Calu3 (cell line): ENCODE measurements around the gene SLC25A34. TPM values are rescaled to one million over a fixed set of nuclear protein-coding genes. Genes with fewer than 3 reads are reported as not detected.

Experiments used
- BruUV-seq: library from RNA; stranded (reverse); fragments of 400-500 nt; replicated peaks from 2 replicates; lab custom pipeline; 2021; lab: Mats Ljungman, UMichigan
- CTCF ChIA-PET: fragments of 300-600 bp; sonication (Branson Sonifier 250); formaldehyde crosslinking; loops from one replicate; lab custom pipeline; 2022; ENCODE audit warnings: antibody characterized with exemption; lab: Charles Lee
- DNase-seq: peaks from one replicate; pipeline ENCODE4 v3.0.0; 2022
- H3K27ac Mint-ChIP-seq: one replicate; pipeline ENCODE4 v1.8.0; 2022; ENCODE audit warnings: mixed read lengths; ENCODE audit not compliant: unreplicated experiment
- H3K27me3 Mint-ChIP-seq: one replicate; pipeline ENCODE4 v1.8.0; 2022; ENCODE audit warnings: mixed read lengths; ENCODE audit not compliant: unreplicated experiment
- H3K36me3 Mint-ChIP-seq: one replicate; pipeline ENCODE4 v1.8.0; 2022; ENCODE audit warnings: mild to moderate bottlenecking, moderate library complexity, mixed read lengths; ENCODE audit not compliant: insufficient read depth, unreplicated experiment
- H3K4me1 Mint-ChIP-seq: one replicate; pipeline ENCODE4 v1.8.0; 2022; ENCODE audit warnings: mild to moderate bottlenecking, low read depth, mixed read lengths; ENCODE audit not compliant: unreplicated experiment
- H3K4me3 Mint-ChIP-seq: one replicate; pipeline ENCODE4 v1.8.0; 2022; ENCODE audit warnings: mild to moderate bottlenecking, low read depth, moderate library complexity, mixed read lengths; ENCODE audit not compliant: unreplicated experiment
- H3K9me3 Mint-ChIP-seq: one replicate; pipeline ENCODE4 v1.8.0; 2022; ENCODE audit warnings: low read depth, mixed read lengths; ENCODE audit not compliant: unreplicated experiment
- CTCF ChIP-seq: fragments of 200-600 bp; IDR thresholded peaks from one replicate; pipeline ENCODE4 v1.8.0; 2022; ENCODE audit warnings: antibody characterized with exemption; ENCODE audit not compliant: unreplicated experiment
- intact Hi-C: fragments of 100-400 bp; cut with micrococcal nuclease; formaldehyde crosslinking; loops from one replicate; pipeline ENCODE4 v1.10.0; 2022; ENCODE audit not compliant: unreplicated experiment
- total RNA-seq: library from RNA; stranded (reverse); gene quantifications from 2 replicates; pipeline ENCODE4 v1.2.3, GENCODE V29; 2022

Gene SLC25A34
- total RNA-seq, 1 experiment from 2014 or later = 0.68 TPM

GRCh38 chr1:15704526-15705183, 31.4 kb upstream of the SLC25A34 start:
- Mint-ChIP-seq H3K27ac (no peak overlapping the region), H3K27me3 (no peaks in the 10 kb centered on the region), H3K9me3 (no peaks in the 10 kb centered on the region), H3K4me1 (peaks cover 11% of the 10 kb centered on the region), H3K4me3 (no peak overlapping the region), H3K36me3 (no peaks in the 10 kb centered on the region)
- no peak for DNase-seq
- CTCF ChIA-PET = no interaction called here
- BruUV-seq = no TSS peak
- no peak for TF ChIP-seq CTCF
- intact Hi-C loops = no loop called here

DNA sequence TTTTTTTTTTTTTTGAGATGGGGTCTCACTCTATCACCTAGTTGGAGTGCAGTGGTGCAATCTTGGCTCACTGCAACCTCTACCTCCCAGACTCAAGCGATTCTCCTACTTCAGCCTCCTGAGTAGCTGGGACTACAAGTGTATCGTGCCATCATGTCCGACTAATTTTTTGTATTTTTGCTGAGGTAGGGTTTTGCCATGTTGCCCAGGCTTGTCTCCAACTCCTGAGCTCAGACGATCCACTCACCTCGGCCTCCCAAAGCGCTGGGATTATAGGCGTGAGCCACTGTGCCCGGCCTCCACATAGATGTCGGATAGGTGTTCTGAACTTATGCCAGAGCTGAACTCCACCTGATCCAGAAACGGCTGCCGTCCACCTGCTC, 30.9 kb upstream of the SLC25A34 start:
- H3K4me1 Mint-ChIP-seq = peaks cover 11% of the 10 kb centered on the region
- no peak for DNase-seq
- no peak overlapping the region for H3K27ac Mint-ChIP-seq
- no peaks in the 10 kb centered on the region for H3K36me3 Mint-ChIP-seq
- TF ChIP-seq CTCF = no peak
- no peaks in the 10 kb centered on the region for H3K27me3 Mint-ChIP-seq
- H3K9me3 Mint-ChIP-seq = no peaks in the 10 kb centered on the region
- no peak overlapping the region for H3K4me3 Mint-ChIP-seq
- CTCF ChIA-PET = no interaction called here
- intact Hi-C loops = no loop called here
- BruUV-seq = no TSS peak

DNA sequence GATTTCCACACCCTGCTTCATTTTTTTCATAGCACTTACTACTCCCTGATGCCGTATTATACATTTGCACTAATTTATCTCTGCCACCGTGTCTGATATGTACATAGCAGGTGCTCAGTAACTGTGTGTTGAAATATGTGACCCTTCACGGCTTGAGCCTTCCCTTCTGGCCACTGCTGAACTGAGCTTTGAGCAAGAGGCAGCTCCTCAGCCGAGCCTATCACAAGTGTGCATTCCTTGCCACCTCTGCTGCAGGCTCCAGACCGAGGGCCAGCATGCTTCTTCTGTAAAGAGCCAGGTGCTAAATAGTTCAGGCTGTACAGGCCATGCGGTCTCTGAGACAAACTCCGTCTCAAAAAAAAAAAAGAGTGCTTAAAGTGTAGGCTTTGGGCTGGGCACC, 29.3 kb upstream of the SLC25A34 start:
- no peaks in the 10 kb centered on the region for H3K27me3 Mint-ChIP-seq
- H3K4me1 Mint-ChIP-seq = peaks cover 11% of the 10 kb centered on the region
- no peak for TF ChIP-seq CTCF
- H3K36me3 Mint-ChIP-seq = no peaks in the 10 kb centered on the region
- DNase-seq = no peak
- CTCF ChIA-PET = interaction anchor here (0.7 kb wide), 2 partner anchors 39 to 519 kb away, joined by 3 read pairs; no protein-coding TSS in a partner anchor
- no TSS peak for BruUV-seq
- intact Hi-C loops = no loop called here
- H3K4me3 Mint-ChIP-seq = no peak overlapping the region
- no peak overlapping the region for H3K27ac Mint-ChIP-seq
- no peaks in the 10 kb centered on the region for H3K9me3 Mint-ChIP-seq

DNA sequence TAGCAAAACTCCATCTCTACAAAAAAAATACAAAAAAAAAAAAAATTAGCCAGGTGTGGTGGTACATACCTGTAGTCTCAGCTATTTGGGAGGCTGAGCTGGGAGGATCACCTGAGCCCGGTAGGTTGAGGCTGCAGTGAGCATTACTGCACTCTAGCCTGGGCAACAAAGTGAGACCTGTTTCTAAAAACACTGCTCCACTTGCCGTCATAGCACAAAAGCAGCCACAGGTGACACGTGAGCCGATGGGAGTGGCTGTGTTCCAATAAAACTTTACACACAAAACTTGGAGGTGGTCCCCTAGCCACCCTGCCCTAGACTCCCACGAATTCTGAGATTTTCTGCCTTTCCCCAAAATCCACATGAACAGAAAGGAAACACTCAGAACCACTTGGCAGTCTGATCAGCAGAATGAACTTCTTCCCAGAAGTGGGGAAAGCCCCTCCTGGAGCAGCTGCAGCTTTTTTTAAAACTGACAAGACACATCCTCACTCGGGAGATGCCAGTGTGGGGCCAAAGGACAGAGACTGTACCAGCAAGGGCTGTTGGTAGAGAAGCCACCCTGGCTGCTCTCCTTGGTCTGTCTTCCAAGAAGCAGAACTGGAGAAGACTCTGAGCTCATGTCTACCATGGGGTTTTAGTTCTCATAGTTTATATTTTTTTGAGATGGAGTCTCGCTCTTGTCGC, 28.7 kb upstream of the SLC25A34 start:
- peaks cover 11% of the 10 kb centered on the region for H3K4me1 Mint-ChIP-seq
- no peak overlapping the region for H3K4me3 Mint-ChIP-seq
- no peaks in the 10 kb centered on the region for H3K36me3 Mint-ChIP-seq
- BruUV-seq = no TSS peak
- H3K27me3 Mint-ChIP-seq = no peaks in the 10 kb centered on the region
- no peaks in the 10 kb centered on the region for H3K9me3 Mint-ChIP-seq
- H3K27ac Mint-ChIP-seq = no peak overlapping the region
- TF ChIP-seq CTCF = no peak
- no peak for DNase-seq
- intact Hi-C loops = no loop called here
- CTCF ChIA-PET = interaction anchor here (0.7 kb wide), 1 partner anchor 519 kb away, joined by 3 read pairs; no protein-coding TSS in a partner anchor
